BE2C (cell line): ENCODE measurements around the gene HGF.

Experiments used
- DNase-seq: peaks from one replicate; pipeline ENCODE4 v3.0.0-alpha.2; 2020
- H3K27me3 ChIP-seq: fragments of 250-450 bp; sonication (Bioruptor Pico); 2 replicates; pipeline ENCODE4 v1.5.1; 2020; ENCODE audit warnings: mild to moderate bottlenecking
- H3K36me3 ChIP-seq: fragments of 250-450 bp; sonication (Bioruptor Pico); 2 replicates; pipeline ENCODE4 v1.5.1; 2020; ENCODE audit warnings: mild to moderate bottlenecking
- H3K4me1 ChIP-seq: fragments of 250-450 bp; sonication (Bioruptor Pico); 2 replicates; pipeline ENCODE4 v1.5.1; 2020
- H3K4me3 ChIP-seq: 2 replicates; pipeline ENCODE4 v1.5.1; 2011; ENCODE audit warnings: low read depth, low read length
- H3K9me3 ChIP-seq: fragments of 250-450 bp; sonication (Bioruptor Pico); 2 replicates; pipeline ENCODE4 v1.5.1; 2020
- TF ChIP-seq, protein P1 (sequence below): IDR thresholded peaks from 2 replicates; pipeline ENCODE4 v1.5.1; 2012; ENCODE audit warnings: mild to moderate bottlenecking, low read depth, low read length

HGF gene

DNA sequence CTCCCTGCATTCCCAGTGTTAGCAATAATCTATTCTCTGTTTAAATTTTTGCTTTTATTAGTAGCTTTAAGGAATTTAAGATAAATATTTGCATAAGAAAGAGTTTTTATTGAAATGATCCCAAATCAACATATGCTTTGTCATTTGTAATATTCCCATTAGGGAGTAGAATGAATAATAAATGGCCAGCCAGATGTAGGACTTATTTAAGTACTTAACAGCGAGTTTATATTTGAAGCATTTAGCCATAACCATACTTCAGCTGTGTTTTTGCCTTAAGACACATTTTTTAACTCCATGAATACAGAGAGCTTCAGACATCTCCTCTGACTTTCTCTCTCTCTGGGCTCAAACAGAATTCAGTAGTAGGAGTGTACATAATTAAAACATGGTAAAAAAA lies 103.6 kb downstream of the HGF start:
- Histone ChIP-seq H3K36me3 (no peaks in the 10 kb centered on the region), H3K9me3 (no peaks in the 10 kb centered on the region), H3K4me1 (peaks cover 23% of the 10 kb centered on the region), H3K4me3 (no peak overlapping the region), H3K27me3 (no peaks in the 10 kb centered on the region)
- DNase-seq: no peak
- TF ChIP-seq, protein P1, sequence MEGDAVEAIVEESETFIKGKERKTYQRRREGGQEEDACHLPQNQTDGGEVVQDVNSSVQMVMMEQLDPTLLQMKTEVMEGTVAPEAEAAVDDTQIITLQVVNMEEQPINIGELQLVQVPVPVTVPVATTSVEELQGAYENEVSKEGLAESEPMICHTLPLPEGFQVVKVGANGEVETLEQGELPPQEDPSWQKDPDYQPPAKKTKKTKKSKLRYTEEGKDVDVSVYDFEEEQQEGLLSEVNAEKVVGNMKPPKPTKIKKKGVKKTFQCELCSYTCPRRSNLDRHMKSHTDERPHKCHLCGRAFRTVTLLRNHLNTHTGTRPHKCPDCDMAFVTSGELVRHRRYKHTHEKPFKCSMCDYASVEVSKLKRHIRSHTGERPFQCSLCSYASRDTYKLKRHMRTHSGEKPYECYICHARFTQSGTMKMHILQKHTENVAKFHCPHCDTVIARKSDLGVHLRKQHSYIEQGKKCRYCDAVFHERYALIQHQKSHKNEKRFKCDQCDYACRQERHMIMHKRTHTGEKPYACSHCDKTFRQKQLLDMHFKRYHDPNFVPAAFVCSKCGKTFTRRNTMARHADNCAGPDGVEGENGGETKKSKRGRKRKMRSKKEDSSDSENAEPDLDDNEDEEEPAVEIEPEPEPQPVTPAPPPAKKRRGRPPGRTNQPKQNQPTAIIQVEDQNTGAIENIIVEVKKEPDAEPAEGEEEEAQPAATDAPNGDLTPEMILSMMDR: no peak

GRCh38 chr7:81665236-81665635 lies 104.6 kb downstream of the HGF start:
- no peaks in the 10 kb centered on the region for H3K9me3 ChIP-seq
- H3K4me3 ChIP-seq: no peak overlapping the region
- H3K4me1 ChIP-seq: peaks cover 23% of the 10 kb centered on the region
- no peaks in the 10 kb centered on the region for H3K36me3 ChIP-seq
- no peaks in the 10 kb centered on the region for H3K27me3 ChIP-seq
- TF ChIP-seq, protein P1: no peak
- peak; percentile 36 for DNase-seq

GRCh38 chr7:81664304-81664703 lies 105.5 kb downstream of the HGF start:
- Histone ChIP-seq H3K9me3 (no peaks in the 10 kb centered on the region), H3K4me3 (no peak overlapping the region), H3K4me1 (peaks cover 15% of the 10 kb centered on the region), H3K27me3 (no peaks in the 10 kb centered on the region), H3K36me3 (no peaks in the 10 kb centered on the region)
- TF ChIP-seq, protein P1: no peak
- DNase-seq: no peak

DNA sequence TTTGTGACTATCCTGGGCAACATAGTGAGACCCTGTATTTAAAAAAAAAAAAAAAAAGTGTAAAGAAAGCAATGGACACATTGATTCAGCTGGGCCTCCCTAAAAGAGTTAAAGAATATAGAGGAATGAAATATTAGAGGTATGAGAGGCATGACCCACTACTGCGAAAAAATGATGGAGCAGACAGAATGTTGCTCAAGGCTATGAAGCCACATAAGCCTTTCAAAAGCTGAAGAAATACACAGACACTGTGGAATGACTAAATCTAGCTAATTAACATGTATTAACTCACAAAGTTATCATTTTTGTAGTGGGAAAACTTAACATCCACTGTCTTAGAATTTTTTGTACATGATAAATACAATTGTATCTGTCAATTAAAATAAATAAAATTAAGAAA lies 107.3 kb downstream of the HGF start:
- DNase-seq: no peak
- TF ChIP-seq, protein P1: no peak
- Histone ChIP-seq H3K36me3 (no peaks in the 10 kb centered on the region), H3K4me1 (peaks cover 8% of the 10 kb centered on the region; the same call in 1 of the 2 replicates), H3K9me3 (no peaks in the 10 kb centered on the region), H3K27me3 (no peaks in the 10 kb centered on the region), H3K4me3 (no peak overlapping the region)

GRCh38 chr7:81659697-81660395 lies 110.0 kb downstream of the HGF start:
- no peaks in the 10 kb centered on the region for H3K27me3 ChIP-seq
- H3K4me1 ChIP-seq: peaks cover 7% of the 10 kb centered on the region; the same call in 1 of the 2 replicates
- TF ChIP-seq, protein P1: no peak
- no peak for DNase-seq
- no peaks in the 10 kb centered on the region for H3K36me3 ChIP-seq
- H3K4me3 ChIP-seq: no peak overlapping the region
- no peaks in the 10 kb centered on the region for H3K9me3 ChIP-seq

GRCh38 chr7:81657551-81657950 lies 112.3 kb downstream of the HGF start:
- H3K36me3 ChIP-seq: no peaks in the 10 kb centered on the region
- no peak for DNase-seq
- H3K4me1 ChIP-seq: no peaks in the 10 kb centered on the region
- H3K27me3 ChIP-seq: no peaks in the 10 kb centered on the region
- H3K4me3 ChIP-seq: no peak overlapping the region
- no peaks in the 10 kb centered on the region for H3K9me3 ChIP-seq
- TF ChIP-seq, protein P1: no peak
